HG02840 (cell line): ENCODE measurements around the gene PGBD5.

ENCODE experiments used
- ATAC-seq: cut with Tn5 transposase; IDR thresholded peaks from one replicate; pipeline ENCODE4 v1.9.1; 2021; ENCODE audit warnings: mild to moderate bottlenecking, moderate library complexity, moderate number of reproducible peaks; ENCODE audit not compliant: unreplicated experiment, low FRiP score

The PGBD5 gene

GRCh38 chr1:230309646-230310177 lies 116.4 kb downstream of the PGBD5 start:
- no peak for ATAC-seq

GRCh38 chr1:230308821-230309220 lies 117.3 kb downstream of the PGBD5 start:
- no peak for ATAC-seq

- no peak for ATAC-seq
These were observed 118.1 kb downstream of the PGBD5 start for GRCh38 chr1:230308039-230308438.

GRCh38 chr1:230307213-230307612 lies 118.9 kb downstream of the PGBD5 start:
- no peak for ATAC-seq

- no peak for ATAC-seq
These were observed 120.0 kb downstream of the PGBD5 start for GRCh38 chr1:230306169-230306568.

GRCh38 chr1:230303822-230304221 lies 122.3 kb downstream of the PGBD5 start:
- no peak for ATAC-seq

- no peak for ATAC-seq
These were observed 123.1 kb downstream of the PGBD5 start for GRCh38 chr1:230303069-230303468.

GRCh38 chr1:230301822-230302221 lies 124.3 kb downstream of the PGBD5 start:
- no peak for ATAC-seq

- ATAC-seq, result no peak
These were observed 124.8 kb downstream of the PGBD5 start for GRCh38 chr1:230301322-230301721.

- no peak for ATAC-seq
These were observed 125.5 kb downstream of the PGBD5 start for GRCh38 chr1:230300322-230301301.

GRCh38 chr1:230299191-230300006 lies 126.7 kb downstream of the PGBD5 start:
- no peak for ATAC-seq

GRCh38 chr1:230295367-230295766 lies 130.8 kb downstream of the PGBD5 start:
- no peak for ATAC-seq

- ATAC-seq, result no peak
These were observed 132.8 kb downstream of the PGBD5 start for GRCh38 chr1:230293390-230293700.

GRCh38 chr1:230292689-230293389 lies 133.3 kb downstream of the PGBD5 start:
- ATAC-seq, result no peak

GRCh38 chr1:230291731-230292620 lies 134.2 kb downstream of the PGBD5 start:
- no peak for ATAC-seq

GRCh38 chr1:230289350-230289644 lies 136.8 kb downstream of the PGBD5 start:
- no peak for ATAC-seq

GRCh38 chr1:230288641-230289349 lies 137.3 kb downstream of the PGBD5 start:
- ATAC-seq, result no peak

GRCh38 chr1:230287674-230288315 lies 138.3 kb downstream of the PGBD5 start:
- ATAC-seq, result no peak

GRCh38 chr1:230286890-230287269 lies 139.3 kb downstream of the PGBD5 start:
- no peak for ATAC-seq
